Panc1 (cell line): ENCODE results near the gene HMGCS2. TPM values are rescaled to one million over a fixed set of nuclear protein-coding genes. Genes with fewer than 3 reads are reported as not detected.

Experiments used
- ATAC-seq: fragments of 200-7000 bp; cut with Tn5 transposase; 2 replicates; pipeline ENCODE4 v1.9.1; 2020; ENCODE audit warnings: mild to moderate bottlenecking, moderate library complexity
- Bru-seq: library from RNA; stranded (reverse); fragments of 400-500 nt; gene quantifications from one replicate; lab custom pipeline; 2021; lab: Mats Ljungman, UMichigan
- BruChase-seq, 2 experiments: library from RNA; stranded (reverse); fragments of 400-500 nt; gene quantifications; one replicate each; lab custom pipeline; 2021; lab: Mats Ljungman, UMichigan
- BruUV-seq: library from RNA; stranded (reverse); fragments of 400-500 nt; replicated peaks from 2 replicates; lab custom pipeline; 2021; lab: Mats Ljungman, UMichigan
- CTCF ChIA-PET: fragments of 300-600 bp; sonication (Branson Sonifier 250); formaldehyde crosslinking; loops from one replicate; lab custom pipeline; 2022; ENCODE audit warnings: antibody characterized with exemption; lab: Charles Lee
- POLR2A ChIA-PET: fragments of 300-600 bp; sonication (Branson Sonifier 250); formaldehyde crosslinking; loops from one replicate; lab custom pipeline; 2022; ENCODE audit warnings: antibody characterized with exemption; lab: Charles Lee
- DNase-seq: peaks from one replicate; pipeline ENCODE4 v3.0.0-alpha.2; 2010; ENCODE audit warnings: low read depth, low spot score
- H3K27ac ChIP-seq: 2 replicates; pipeline ENCODE4 v1.5.1; 2011; ENCODE audit warnings: mild to moderate bottlenecking, low read length, inconsistent platforms
- H3K27me3 ChIP-seq: fragments of 200-500 bp; sonication (Bioruptor generic); 2 replicates; pipeline ENCODE4 v1.6.0; 2014; ENCODE audit warnings: low read length, inconsistent platforms; ENCODE audit not compliant: control insufficient read depth, insufficient read depth
- H3K36me3 ChIP-seq: fragments of 200-500 bp; sonication (Bioruptor generic); 2 replicates; pipeline ENCODE4 v1.5.1; 2014; ENCODE audit warnings: inconsistent platforms, mild to moderate bottlenecking, low read length, moderate library complexity; ENCODE audit not compliant: control insufficient read depth, insufficient read depth
- H3K4me1 ChIP-seq: 2 replicates; pipeline ENCODE4 v1.5.1; 2011; ENCODE audit warnings: inconsistent platforms, mild to moderate bottlenecking, low read length, moderate library complexity; ENCODE audit not compliant: control insufficient read depth, insufficient read depth
- H3K4me3 ChIP-seq, 2 experiments: 2 replicates each; pipeline ENCODE4 v1.5.1; 2011 to 2012; ENCODE audit warnings: low read depth in 2 of 2, low read length in 2 of 2, mild to moderate bottlenecking in 2 of 2, inconsistent platforms in 1 of 2, moderate library complexity in 1 of 2
- H3K9me3 ChIP-seq: fragments of 200-500 bp; sonication (Bioruptor generic); 2 replicates; pipeline ENCODE4 v1.5.1; 2014; ENCODE audit warnings: low read depth, mild to moderate bottlenecking, inconsistent platforms, low read length, moderate library complexity; ENCODE audit not compliant: control insufficient read depth, insufficient read depth
- POLR2AphosphoS5 ChIP-seq: IDR thresholded peaks from 2 replicates; pipeline ENCODE4 v1.6.1; 2012; ENCODE audit warnings: mild to moderate bottlenecking, low read depth, low read length, moderate library complexity
- SIN3A ChIP-seq: IDR thresholded peaks from 2 replicates; pipeline ENCODE4 v1.6.1; 2012; ENCODE audit warnings: low read depth, mild to moderate bottlenecking, low read length, moderate library complexity, borderline replicate concordance; ENCODE audit not compliant: insufficient read depth
- TCF7L2 ChIP-seq: IDR thresholded peaks from 2 replicates; pipeline ENCODE4 v1.6.1; 2011; ENCODE audit warnings: mild to moderate bottlenecking, low read depth, low read length, inconsistent platforms
- in situ Hi-C: cut with HindIII; loops from 2 replicates; pipeline ENCODE4 v1.10.0; 2016; ENCODE audit warnings: low sequenced_read_pairs, low pct_unique_long_range_greater_than_20kb
- intact Hi-C: fragments of 100-400 bp; cut with micrococcal nuclease; formaldehyde crosslinking; loops from one replicate; pipeline ENCODE4 v1.10.0; 2022; ENCODE audit not compliant: unreplicated experiment
- long read RNA-seq: library from polyadenylated mRNA; unstranded; transcript quantifications from one replicate; pipeline ENCODE4 v2.0.0, GENCODE V29; 2021; ENCODE audit not compliant: unreplicated experiment
- polyA plus RNA-seq: library from polyadenylated mRNA; unstranded; fragments of >200 nt; gene quantifications from one replicate; pipeline ENCODE4 v1.2.1, GENCODE V29; 2012; ENCODE audit warnings: missing spikeins; ENCODE audit not compliant: insufficient read length
- total RNA-seq: library from RNA; stranded (reverse); gene quantifications from one replicate; pipeline ENCODE4 v1.2.1, GENCODE V29; 2021; ENCODE audit not compliant: unreplicated experiment
- TF ChIP-seq, protein P1 (sequence below), 2 experiments: IDR thresholded peaks; 2 replicates each; pipeline ENCODE4 v1.6.1; 2011 to 2012; ENCODE audit warnings: low read depth in 2 of 2, control low read depth in 1 of 2, low read length in 1 of 2, mild to moderate bottlenecking in 1 of 2, moderate library complexity in 1 of 2; ENCODE audit not compliant: insufficient read depth in 1 of 2
- TF ChIP-seq, protein P2 (sequence below): fragments of 450-650 bp; IDR thresholded peaks from 2 replicates; pipeline ENCODE4 v1.5.1; 2017; ENCODE audit warnings: mild to moderate bottlenecking

Gene HMGCS2
- total RNA-seq = 0.33 TPM
- polyA plus RNA-seq = not detected
- Bru-seq, nascent RNA = not detected
- percentile 5 among the genes with signal in this experiment for BruChase-seq, experiment 1, labeled RNA remaining after a 2-hour chase
- not detected for BruChase-seq, experiment 2, labeled RNA remaining after a 6-hour chase
- long read RNA-seq = 0 reads

DNA sequence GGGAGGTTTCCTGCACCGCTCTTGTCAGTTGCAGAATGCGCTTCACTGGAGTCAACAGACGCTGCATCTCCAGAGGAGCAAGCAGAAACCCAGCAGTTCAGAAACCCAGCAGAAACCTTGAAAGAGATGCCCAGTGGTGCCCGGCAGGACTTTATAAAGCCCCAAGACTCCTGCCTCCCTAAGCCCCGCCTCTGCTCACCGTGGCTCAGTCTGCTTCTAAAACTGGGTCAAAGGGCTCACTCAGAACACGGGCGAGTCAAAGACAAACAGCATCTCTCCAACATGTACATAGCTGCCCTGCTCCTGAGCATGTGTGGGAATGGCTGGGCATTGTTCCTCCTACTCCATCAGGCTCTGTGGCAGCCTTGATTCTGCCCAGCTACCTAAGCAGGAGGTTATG lies at the start of gene HMGCS2:
Gene HMGCS2, minus strand, starts transcription at position 128 of the 400 bp plus-strand sequence. Its CDS starts 61 bp downstream, at position 67.
- in situ Hi-C loops = no loop called here
- POLR2A ChIA-PET = no interaction called here
- peaks cover 51% of the 10 kb centered on the region for H3K27me3 ChIP-seq
- intact Hi-C loops = no loop called here
- no peaks in the 10 kb centered on the region for H3K9me3 ChIP-seq
- H3K4me3 ChIP-seq = no peak within 1 kb of the TSS
- BruUV-seq = no TSS peak
- no peak for DNase-seq
- TF ChIP-seq, protein P1, sequence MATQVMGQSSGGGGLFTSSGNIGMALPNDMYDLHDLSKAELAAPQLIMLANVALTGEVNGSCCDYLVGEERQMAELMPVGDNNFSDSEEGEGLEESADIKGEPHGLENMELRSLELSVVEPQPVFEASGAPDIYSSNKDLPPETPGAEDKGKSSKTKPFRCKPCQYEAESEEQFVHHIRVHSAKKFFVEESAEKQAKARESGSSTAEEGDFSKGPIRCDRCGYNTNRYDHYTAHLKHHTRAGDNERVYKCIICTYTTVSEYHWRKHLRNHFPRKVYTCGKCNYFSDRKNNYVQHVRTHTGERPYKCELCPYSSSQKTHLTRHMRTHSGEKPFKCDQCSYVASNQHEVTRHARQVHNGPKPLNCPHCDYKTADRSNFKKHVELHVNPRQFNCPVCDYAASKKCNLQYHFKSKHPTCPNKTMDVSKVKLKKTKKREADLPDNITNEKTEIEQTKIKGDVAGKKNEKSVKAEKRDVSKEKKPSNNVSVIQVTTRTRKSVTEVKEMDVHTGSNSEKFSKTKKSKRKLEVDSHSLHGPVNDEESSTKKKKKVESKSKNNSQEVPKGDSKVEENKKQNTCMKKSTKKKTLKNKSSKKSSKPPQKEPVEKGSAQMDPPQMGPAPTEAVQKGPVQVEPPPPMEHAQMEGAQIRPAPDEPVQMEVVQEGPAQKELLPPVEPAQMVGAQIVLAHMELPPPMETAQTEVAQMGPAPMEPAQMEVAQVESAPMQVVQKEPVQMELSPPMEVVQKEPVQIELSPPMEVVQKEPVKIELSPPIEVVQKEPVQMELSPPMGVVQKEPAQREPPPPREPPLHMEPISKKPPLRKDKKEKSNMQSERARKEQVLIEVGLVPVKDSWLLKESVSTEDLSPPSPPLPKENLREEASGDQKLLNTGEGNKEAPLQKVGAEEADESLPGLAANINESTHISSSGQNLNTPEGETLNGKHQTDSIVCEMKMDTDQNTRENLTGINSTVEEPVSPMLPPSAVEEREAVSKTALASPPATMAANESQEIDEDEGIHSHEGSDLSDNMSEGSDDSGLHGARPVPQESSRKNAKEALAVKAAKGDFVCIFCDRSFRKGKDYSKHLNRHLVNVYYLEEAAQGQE (IDR thresholded peaks at IDR 0.05; ENCODE audit: insufficient read depth in 1 of 2, low read depth in 2 of 2, low read length in 1 of 2) = no peak
- TF ChIP-seq POLR2AphosphoS5 = no peak
- no peak for TF ChIP-seq SIN3A
- TF ChIP-seq, protein P2, sequence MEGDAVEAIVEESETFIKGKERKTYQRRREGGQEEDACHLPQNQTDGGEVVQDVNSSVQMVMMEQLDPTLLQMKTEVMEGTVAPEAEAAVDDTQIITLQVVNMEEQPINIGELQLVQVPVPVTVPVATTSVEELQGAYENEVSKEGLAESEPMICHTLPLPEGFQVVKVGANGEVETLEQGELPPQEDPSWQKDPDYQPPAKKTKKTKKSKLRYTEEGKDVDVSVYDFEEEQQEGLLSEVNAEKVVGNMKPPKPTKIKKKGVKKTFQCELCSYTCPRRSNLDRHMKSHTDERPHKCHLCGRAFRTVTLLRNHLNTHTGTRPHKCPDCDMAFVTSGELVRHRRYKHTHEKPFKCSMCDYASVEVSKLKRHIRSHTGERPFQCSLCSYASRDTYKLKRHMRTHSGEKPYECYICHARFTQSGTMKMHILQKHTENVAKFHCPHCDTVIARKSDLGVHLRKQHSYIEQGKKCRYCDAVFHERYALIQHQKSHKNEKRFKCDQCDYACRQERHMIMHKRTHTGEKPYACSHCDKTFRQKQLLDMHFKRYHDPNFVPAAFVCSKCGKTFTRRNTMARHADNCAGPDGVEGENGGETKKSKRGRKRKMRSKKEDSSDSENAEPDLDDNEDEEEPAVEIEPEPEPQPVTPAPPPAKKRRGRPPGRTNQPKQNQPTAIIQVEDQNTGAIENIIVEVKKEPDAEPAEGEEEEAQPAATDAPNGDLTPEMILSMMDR = no peak
- TF ChIP-seq TCF7L2 = no peak
- H3K36me3 ChIP-seq = no peaks in the 10 kb centered on the region
- CTCF ChIA-PET = no interaction called here
- ATAC-seq = no peak
- no peaks in the 10 kb centered on the region for H3K4me1 ChIP-seq
- no peak within 1 kb of the TSS for H3K27ac ChIP-seq

DNA sequence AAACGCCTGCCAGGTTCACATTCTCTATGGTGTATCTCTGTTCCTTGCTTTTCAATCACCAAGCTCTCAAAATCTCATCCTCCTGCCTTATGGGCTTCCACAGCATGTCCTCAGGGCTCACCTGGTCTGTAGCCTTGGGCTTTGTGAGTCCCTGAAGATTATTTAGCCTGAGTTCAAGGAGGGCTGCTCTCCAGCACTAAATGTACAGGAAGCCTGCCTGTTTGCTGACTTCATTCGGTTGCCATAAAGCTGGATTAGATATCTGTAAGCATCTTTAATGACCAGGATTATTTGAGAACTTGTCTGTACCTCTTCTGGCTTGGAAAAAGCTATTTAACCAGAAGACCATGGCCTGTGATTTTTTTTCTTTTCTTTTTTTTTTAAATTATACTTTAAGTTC lies 49.5 kb upstream of the HMGCS2 start:
- H3K4me1 ChIP-seq = no peaks in the 10 kb centered on the region
- H3K27ac ChIP-seq = no peak overlapping the region
- in situ Hi-C loops (no loop called here), intact Hi-C loops (no loop called here)
- H3K27me3 ChIP-seq = peaks cover 2% of the 10 kb centered on the region; the same call in 1 of the 2 replicates
- no peaks in the 10 kb centered on the region for H3K36me3 ChIP-seq
- POLR2A ChIA-PET = no interaction called here
- no TSS peak for BruUV-seq
- CTCF ChIA-PET = no interaction called here
- H3K4me3 ChIP-seq = no peak overlapping the region
- H3K9me3 ChIP-seq = no peaks in the 10 kb centered on the region
- ATAC-seq (no peak), DNase-seq (no peak)
- TF ChIP-seq, protein P2 = no peak
- TF ChIP-seq TCF7L2 = no peak
- TF ChIP-seq, protein P1 (IDR thresholded peaks at IDR 0.05; ENCODE audit: insufficient read depth in 1 of 2, low read depth in 2 of 2, low read length in 1 of 2) = no peak
- no peak for TF ChIP-seq POLR2AphosphoS5
- no peak for TF ChIP-seq SIN3A
